Stimulated activated CD4-positive, alpha-beta T cell treated with anti-CD3 and anti-CD28 coated beads, Interleukin-1b, Interleukin-23, amount 100 ng/mL, for 1 hour (primary cell): ENCODE measurements around the gene HCFC1.

Source experiments
- DNase-seq, 2 donors: peaks; one replicate each; pipeline ENCODE4 v3.0.0-alpha.2; 2020; ENCODE audit warnings: low read depth in 2 of 2

The HCFC1 gene

DNA sequence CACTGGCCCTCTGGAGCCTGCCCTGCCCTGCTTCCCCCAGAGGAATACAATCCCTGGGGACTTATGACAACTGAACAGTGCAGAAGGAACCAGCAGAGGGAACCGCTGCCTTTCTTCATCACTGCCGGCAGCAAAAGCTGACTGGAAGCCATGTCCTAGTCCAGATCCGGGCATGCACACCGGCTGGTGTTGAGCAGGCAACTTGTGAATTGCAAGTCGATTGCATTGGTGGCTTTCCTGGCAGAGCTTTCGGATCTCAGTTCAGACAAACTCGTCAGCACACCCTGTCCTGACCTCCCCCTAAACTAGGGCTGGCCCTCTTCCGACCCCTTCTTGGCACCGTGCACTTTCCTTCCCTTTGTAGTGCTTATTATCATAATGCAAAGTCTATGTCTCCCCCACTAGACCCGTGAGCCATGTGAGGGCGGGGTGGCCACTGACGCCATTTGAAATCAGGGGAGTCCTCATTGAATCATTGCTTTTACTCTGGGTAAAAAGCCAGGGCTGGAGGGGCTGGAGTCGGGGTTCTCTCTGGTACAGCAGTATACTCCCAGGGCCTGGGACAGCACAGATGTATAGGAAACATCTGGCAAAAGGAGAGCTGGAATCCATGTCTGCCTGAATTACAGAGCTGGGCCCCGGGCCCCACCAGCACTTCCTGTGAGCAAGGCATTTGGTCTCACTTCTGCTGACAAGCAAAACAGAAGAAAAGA, 47.3 kb downstream of the HCFC1 start:
- DNase-seq = no peak

GRCh38 chrX:153922932-153923857, 48.4 kb downstream of the HCFC1 start:
- no peak for DNase-seq

DNA sequence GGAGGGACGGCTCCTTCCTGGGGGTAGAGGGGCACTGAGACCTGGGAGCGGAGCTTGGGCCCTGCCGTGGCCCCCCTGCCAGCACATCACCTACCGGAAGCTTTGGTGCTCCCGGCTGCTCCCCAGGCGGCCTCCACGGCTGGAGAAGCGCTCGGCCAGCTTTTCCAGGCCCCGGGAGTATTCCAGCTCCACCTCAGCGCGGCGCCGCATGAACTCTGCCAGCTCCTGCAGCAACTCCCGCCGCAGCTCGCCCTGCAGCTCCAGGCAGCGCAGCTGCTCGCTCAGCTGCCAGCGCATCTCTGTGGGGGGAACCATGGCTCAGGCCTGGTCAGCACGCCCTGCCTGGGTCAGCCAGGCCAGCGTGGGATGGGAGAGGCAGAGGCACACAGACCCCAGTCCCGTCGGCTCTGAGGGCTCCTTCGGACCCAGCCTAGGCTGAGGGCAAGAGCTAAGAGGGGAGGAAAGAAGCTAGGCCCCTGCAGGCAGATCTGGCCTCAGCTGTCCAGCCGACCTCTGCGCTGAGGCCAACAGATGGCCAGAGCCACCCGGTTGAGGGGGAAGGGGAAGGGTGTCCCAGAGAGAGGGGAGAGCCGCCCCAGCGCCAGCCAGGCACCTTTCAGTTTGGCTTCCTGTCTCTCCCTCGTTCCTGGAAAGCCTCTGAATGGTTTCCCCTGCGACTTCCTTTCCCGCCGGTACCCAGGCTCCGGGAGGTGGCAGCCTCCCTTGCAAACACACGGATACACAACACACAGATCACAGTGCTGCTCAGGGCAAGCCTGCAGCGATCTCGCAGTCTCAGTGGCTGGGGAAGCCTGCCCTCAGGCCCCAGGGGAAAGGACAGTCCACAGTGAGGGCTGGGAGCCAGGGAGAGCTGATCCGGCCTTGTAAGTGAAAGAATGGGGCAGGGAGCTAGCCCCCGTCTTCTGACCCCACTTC, 49.8 kb downstream of the HCFC1 start:
- no peak for DNase-seq

- no peak for DNase-seq
Observed at GRCh38 chrX:153921070-153921469, 50.5 kb downstream of the HCFC1 start.

DNA sequence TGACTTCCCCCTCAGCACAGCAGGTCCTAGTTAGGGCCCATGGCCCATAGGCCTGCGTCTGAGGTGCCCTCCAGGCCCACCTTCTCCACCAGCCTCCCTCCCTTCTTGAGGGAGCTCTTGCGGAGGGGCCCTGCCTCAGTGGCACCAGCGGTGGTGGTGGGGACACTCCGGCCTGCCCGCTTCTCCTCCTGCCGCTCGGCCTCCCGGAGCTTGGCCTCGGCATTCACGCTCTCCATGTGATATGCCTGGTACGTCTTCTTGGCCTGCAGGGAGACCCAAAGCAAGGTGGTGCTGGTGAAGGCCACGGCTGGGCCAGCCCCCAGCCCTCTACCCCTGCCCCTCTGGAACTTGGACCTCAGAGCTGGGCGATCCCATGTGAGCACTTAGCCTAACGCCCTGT, 51.1 kb downstream of the HCFC1 start:
- DNase-seq = no peak

- no peak for DNase-seq
Observed at GRCh38 chrX:153919281-153919680, 52.3 kb downstream of the HCFC1 start.

- no peak for DNase-seq
Observed at GRCh38 chrX:153917869-153918268, 53.7 kb downstream of the HCFC1 start.

GRCh38 chrX:153913701-153914100, 57.9 kb downstream of the HCFC1 start:
- no peak for DNase-seq

GRCh38 chrX:153913211-153913610, 58.4 kb downstream of the HCFC1 start:
- no peak for DNase-seq

GRCh38 chrX:153911798-153912197, 59.8 kb downstream of the HCFC1 start:
- DNase-seq = no peak

- DNase-seq = no peak
Observed at GRCh38 chrX:153910446-153910845, 61.2 kb downstream of the HCFC1 start.

DNA sequence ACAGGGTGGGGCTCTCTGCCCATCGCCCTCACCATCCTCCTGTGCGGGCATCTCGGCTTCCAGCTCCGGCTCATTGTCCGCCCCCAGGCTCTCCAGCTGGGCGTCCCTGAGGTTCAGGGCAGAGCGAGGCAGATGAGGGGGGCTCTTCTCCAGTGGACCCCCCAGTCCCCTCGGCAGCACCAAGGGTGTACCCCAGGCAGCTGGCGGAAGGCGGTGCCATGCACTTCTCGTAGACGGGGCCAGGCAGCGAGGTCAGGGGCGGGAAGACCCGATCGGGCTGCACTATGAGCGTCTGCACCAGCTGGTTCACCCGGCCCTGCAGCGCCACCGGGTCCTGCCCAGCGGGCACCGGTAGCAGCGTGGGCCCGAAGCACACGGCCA, 61.6 kb downstream of the HCFC1 start:
- DNase-seq = no peak

- DNase-seq = no peak
Observed at GRCh38 chrX:153909024-153909979, 62.3 kb downstream of the HCFC1 start.

- no peak for DNase-seq
Observed at GRCh38 chrX:153908219-153908860, 63.3 kb downstream of the HCFC1 start.

- no peak for DNase-seq
Observed at GRCh38 chrX:153907456-153907855, 64.2 kb downstream of the HCFC1 start.

GRCh38 chrX:153906126-153906917, 65.3 kb downstream of the HCFC1 start:
- DNase-seq = no peak

GRCh38 chrX:153905481-153906095, 66.0 kb downstream of the HCFC1 start:
- DNase-seq = no peak

GRCh38 chrX:153903991-153904957, 67.3 kb downstream of the HCFC1 start, which contains the start of gene AVPR2:
Gene AVPR2, plus strand, starts transcription at chrX:153904673. Its CDS starts 473 bp downstream, at chrX:153905146.
- no peak for DNase-seq
